Panc1 (cell line): ENCODE data around the gene KRTAP4-16.

ENCODE experiments used
- CTCF ChIP-seq: fragments of 450-650 bp; IDR thresholded peaks from 2 replicates; pipeline ENCODE4 v1.5.1; 2017; ENCODE audit warnings: mild to moderate bottlenecking
- REST ChIP-seq, 2 experiments: IDR thresholded peaks; 2 replicates each; pipeline ENCODE4 v1.6.1; 2011 to 2012; ENCODE audit warnings: low read depth in 2 of 2, control low read depth in 1 of 2, low read length in 1 of 2, mild to moderate bottlenecking in 1 of 2, moderate library complexity in 1 of 2; ENCODE audit not compliant: insufficient read depth in 1 of 2
- SIN3A ChIP-seq: IDR thresholded peaks from 2 replicates; pipeline ENCODE4 v1.6.1; 2012; ENCODE audit warnings: low read depth, mild to moderate bottlenecking, low read length, moderate library complexity, borderline replicate concordance; ENCODE audit not compliant: insufficient read depth

- TF ChIP-seq CTCF (no peak), SIN3A (no peak), REST (IDR thresholded peaks at IDR 0.05; ENCODE audit: insufficient read depth in 1 of 2, low read depth in 2 of 2, low read length in 1 of 2) (no peak)
Measured at GRCh38 chr17:41140360-41141131, 38.5 kb upstream of the KRTAP4-16 start, which contains the start of gene KRTAP4-6.
